GM23248 (cell line): ENCODE data around the gene PDIA5.

ENCODE experiments used
- EZH2 ChIP-seq: fragments of 200-600 bp; sonication (generic); IDR thresholded peaks from 2 replicates; pipeline ENCODE4 v1.6.1; 2018; ENCODE audit warnings: antibody characterized with exemption, mild to moderate bottlenecking; ENCODE audit not compliant: insufficient read depth, poor library complexity, severe bottlenecking
- EZH2phosphoT487 ChIP-seq: fragments of 200-600 bp; sonication (generic); IDR thresholded peaks from 2 replicates; pipeline ENCODE4 v1.6.1; 2018; ENCODE audit warnings: antibody characterized with exemption, moderate library complexity, mild to moderate bottlenecking, low read depth; ENCODE audit not compliant: insufficient read depth

- TF ChIP-seq EZH2 (no peak), EZH2phosphoT487 (no peak)
Measured at GRCh38 chr3:123053107-123053506, 13.7 kb upstream of the PDIA5 start.
